ENCODE data around the gene ZP1.

Gene ZP1

GRCh38 chr11:60878245-60879101 is 11.1 kb downstream of the ZP1 start:
- DNase-seq: no peak
- Histone ChIP-seq H3K4me3 (ENCODE audit: low read depth, low read length) (no peak overlapping the region), H3K36me3 (replicated peaks) (no peaks in the 10 kb centered on the region), H3K27me3 (replicated peaks) (no peaks in the 10 kb centered on the region), H3K27ac (no peak overlapping the region)
- in situ Hi-C loops (cut with HindIII; ENCODE audit: low pct_ligation_motif_present, low sequenced_read_pairs): no loop called here
- no peak for TF ChIP-seq CTCF (IDR thresholded peaks at IDR 0.05; ENCODE audit: low read depth, low read length, missing control alignments)

GRCh38 chr11:60879104-60879503 is 11.8 kb downstream of the ZP1 start:
- no peak for TF ChIP-seq CTCF (IDR thresholded peaks at IDR 0.05; ENCODE audit: low read depth, low read length, missing control alignments)
- Histone ChIP-seq H3K27me3 (replicated peaks) (no peaks in the 10 kb centered on the region), H3K36me3 (replicated peaks) (no peaks in the 10 kb centered on the region), H3K27ac (no peak overlapping the region), H3K4me3 (ENCODE audit: low read depth, low read length) (no peak overlapping the region)
- in situ Hi-C loops (cut with HindIII; ENCODE audit: low pct_ligation_motif_present, low sequenced_read_pairs): no loop called here
- no peak for DNase-seq

DNA sequence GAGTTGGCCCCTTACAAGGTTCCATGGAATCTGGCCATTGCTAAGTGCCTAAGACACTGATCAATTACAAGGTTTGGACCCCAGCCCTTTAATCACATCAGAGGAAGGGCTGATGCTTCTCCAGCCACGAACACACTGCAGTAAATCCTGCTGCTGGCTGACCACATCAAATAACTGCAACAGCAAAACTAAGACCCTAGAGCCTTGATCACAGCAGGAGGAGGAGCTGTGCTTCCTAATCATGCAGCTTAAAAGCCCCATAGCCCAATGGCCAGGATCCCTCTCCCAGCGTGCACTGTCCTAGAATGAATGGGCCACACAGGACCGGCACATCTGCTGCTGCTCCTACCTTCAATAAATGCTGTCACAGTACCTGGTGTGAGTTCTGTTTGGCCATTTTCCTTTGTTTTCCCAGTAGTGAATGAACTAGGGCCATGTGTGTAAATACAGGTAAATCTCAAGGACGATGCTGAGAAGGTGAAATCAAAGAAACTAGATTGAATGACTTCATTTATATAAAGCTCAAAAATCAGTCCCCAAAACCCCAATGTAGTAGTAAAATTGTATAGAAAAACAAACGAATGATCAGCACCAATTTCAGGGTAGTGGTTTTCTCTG is 12.7 kb downstream of the ZP1 start:
- no peak for DNase-seq
- no peaks in the 10 kb centered on the region for H3K36me3 ChIP-seq (replicated peaks)
- no peak overlapping the region for H3K4me3 ChIP-seq (ENCODE audit: low read depth, low read length)
- H3K27me3 ChIP-seq (replicated peaks): no peaks in the 10 kb centered on the region
- H3K27ac ChIP-seq: no peak overlapping the region
- TF ChIP-seq CTCF (IDR thresholded peaks at IDR 0.05; ENCODE audit: low read depth, low read length, missing control alignments): no peak
- in situ Hi-C loops (cut with HindIII; ENCODE audit: low pct_ligation_motif_present, low sequenced_read_pairs): no loop called here

DNA sequence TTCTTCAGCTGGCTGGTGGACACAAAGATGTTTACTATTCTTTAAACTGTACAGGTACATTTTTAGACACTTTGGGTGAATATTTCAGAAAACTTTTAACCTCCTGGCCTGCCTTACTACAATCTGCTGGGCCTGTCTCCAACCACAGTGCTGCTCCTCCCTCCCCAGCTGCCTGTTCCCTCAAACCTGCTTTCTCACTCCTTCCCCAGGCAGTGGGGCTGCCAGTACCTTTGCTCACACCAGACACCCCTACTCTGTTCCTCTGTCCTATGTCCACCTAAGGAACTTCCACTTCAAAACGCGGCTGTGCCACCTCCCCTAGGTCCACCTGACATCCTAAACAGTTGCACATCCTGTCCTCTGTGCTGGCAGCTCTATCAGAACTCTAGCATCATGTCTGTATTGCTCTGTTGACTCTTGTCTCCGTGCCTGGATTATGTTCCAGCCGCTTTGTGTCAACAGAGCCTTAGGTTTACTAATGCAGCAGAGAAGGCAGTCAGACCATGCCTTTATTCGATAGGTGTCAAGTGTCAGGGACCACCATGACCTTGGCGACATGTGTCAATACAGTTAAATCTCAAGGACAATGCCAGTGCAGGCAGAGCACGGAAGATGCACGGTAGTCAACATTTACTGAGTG is 13.4 kb downstream of the ZP1 start:
- no peak for TF ChIP-seq CTCF (IDR thresholded peaks at IDR 0.05; ENCODE audit: low read depth, low read length, missing control alignments)

DNA sequence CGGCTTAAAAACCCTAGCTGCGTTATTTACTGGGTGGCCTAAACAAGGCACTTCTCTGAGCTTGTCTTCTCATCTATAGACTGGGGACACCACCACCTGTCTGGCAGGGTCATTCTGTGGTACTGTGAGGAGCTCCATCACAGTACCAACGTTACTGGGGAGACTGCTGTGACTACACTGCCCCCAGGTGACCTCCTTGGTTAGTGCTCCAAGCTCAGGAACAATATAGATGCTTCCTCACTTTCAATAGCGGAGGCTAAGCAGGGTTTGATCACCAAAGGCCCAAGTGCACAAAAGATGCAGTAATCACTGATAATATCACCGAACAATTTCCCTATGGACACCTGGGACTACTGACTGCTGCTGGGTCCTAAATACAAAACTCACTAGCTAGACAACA is 20.2 kb downstream of the ZP1 start:
- Histone ChIP-seq H3K27me3 (replicated peaks) (no peaks in the 10 kb centered on the region), H3K4me3 (ENCODE audit: low read depth, low read length) (no peak overlapping the region), H3K27ac (no peak overlapping the region), H3K36me3 (replicated peaks) (no peaks in the 10 kb centered on the region)
- peak; percentile 60 for DNase-seq
- peak; percentile 87 for TF ChIP-seq CTCF (IDR thresholded peaks at IDR 0.05; ENCODE audit: low read depth, low read length, missing control alignments)
- in situ Hi-C loops (cut with HindIII; ENCODE audit: low pct_ligation_motif_present, low sequenced_read_pairs): no loop called here

More for the DNA sequence above, 13.4 kb downstream of the ZP1 start:
- H3K36me3 ChIP-seq (replicated peaks): no peaks in the 10 kb centered on the region
- DNase-seq: no peak
- H3K27me3 ChIP-seq (replicated peaks): no peaks in the 10 kb centered on the region
- H3K4me3 ChIP-seq (ENCODE audit: low read depth, low read length): no peak overlapping the region
- in situ Hi-C loops (cut with HindIII; ENCODE audit: low pct_ligation_motif_present, low sequenced_read_pairs): no loop called here
- H3K27ac ChIP-seq: no peak overlapping the region
